GM18511 (cell line): ENCODE data around the gene ACOT11.
"Not testable (repeated sequence)": the region's sequence is repeated elsewhere in the genome, so short reads cannot be mapped to it uniquely, and the experiment has no call there.

Experiments
- ATAC-seq: cut with Tn5 transposase; IDR thresholded peaks from one replicate; pipeline ENCODE4 v1.9.1; 2021; ENCODE audit warnings: mild to moderate bottlenecking, moderate library complexity; ENCODE audit not compliant: unreplicated experiment

Gene ACOT11

GRCh38 chr1:54606990-54607325 lies 58.9 kb downstream of the ACOT11 start:
- no peak for ATAC-seq

- ATAC-seq, result no peak
Observed at GRCh38 chr1:54607821-54608565, 60.0 kb downstream of the ACOT11 start.

GRCh38 chr1:54608566-54609230 lies 60.7 kb downstream of the ACOT11 start:
- no peak for ATAC-seq

GRCh38 chr1:54609301-54609921 lies 61.4 kb downstream of the ACOT11 start:
- no peak for ATAC-seq

GRCh38 chr1:54610048-54610447 lies 62.0 kb downstream of the ACOT11 start:
- ATAC-seq, result no peak

GRCh38 chr1:54610601-54611580 lies 62.9 kb downstream of the ACOT11 start:
- ATAC-seq, result no peak

- ATAC-seq, result no peak
Observed at GRCh38 chr1:54611621-54612020, 63.6 kb downstream of the ACOT11 start.

- no peak for ATAC-seq
Observed at GRCh38 chr1:54614024-54614423, 66.0 kb downstream of the ACOT11 start.

- ATAC-seq, result no peak
Observed at GRCh38 chr1:54614563-54614962, 66.5 kb downstream of the ACOT11 start.

- ATAC-seq, result no peak
Observed at GRCh38 chr1:54615531-54616279, 67.7 kb downstream of the ACOT11 start.

GRCh38 chr1:54619749-54620148 lies 71.7 kb downstream of the ACOT11 start:
- no peak for ATAC-seq

GRCh38 chr1:54623216-54624007 lies 75.4 kb downstream of the ACOT11 start, which contains the start of gene FAM151A:
TSS of gene FAM151A (minus strand) at chr1:54623525. CDS start at chr1:54623395, 130 bp downstream.
- ATAC-seq, result no peak

- ATAC-seq, result no peak
Observed at GRCh38 chr1:54624466-54625464, 76.7 kb downstream of the ACOT11 start.

- no peak for ATAC-seq
Observed at GRCh38 chr1:54627196-54627595, 79.2 kb downstream of the ACOT11 start.

- ATAC-seq, result not testable (repeated sequence)
Observed at GRCh38 chr1:54635804-54636203, 87.8 kb downstream of the ACOT11 start.

GRCh38 chr1:54636461-54637446 lies 88.7 kb downstream of the ACOT11 start:
- not testable (repeated sequence) for ATAC-seq

- ATAC-seq, result no peak
Observed at GRCh38 chr1:54640361-54640760, 92.3 kb downstream of the ACOT11 start.
